Activated CD4-positive, alpha-beta T cell treated with anti-CD3 and anti-CD28 coated beads for 36 hours (primary cell): ENCODE measurements around the gene CECR2. TPM values are rescaled to one million over a fixed set of nuclear protein-coding genes. Genes with fewer than 3 reads are reported as not detected.
"Not testable (repeated sequence)": the region's sequence is repeated elsewhere in the genome, so short reads cannot be mapped to it uniquely, and the experiment has no call there.

Source experiments
- ATAC-seq: fragments of 200-7000 bp; cut with Tn5 transposase; one replicate; pipeline ENCODE4 v1.10.0; 2021; ENCODE audit warnings: mild to moderate bottlenecking, moderate library complexity
- CTCF ChIA-PET: fragments of 350-600 bp; sonication (Branson Sonifier 250); formaldehyde crosslinking; loops from one replicate; lab custom pipeline; 2021; ENCODE audit warnings: antibody characterized with exemption; lab: Charles Lee
- POLR2A ChIA-PET: fragments of 350-600 bp; sonication (Branson Sonifier 250); formaldehyde crosslinking; loops from one replicate; lab custom pipeline; 2021; ENCODE audit warnings: antibody characterized with exemption, inconsistent platforms; lab: Charles Lee
- DNase-seq: peaks from one replicate; pipeline ENCODE4 v3.0.0-alpha.2; 2020
- H3K27ac Mint-ChIP-seq: one replicate; pipeline ENCODE4 v1.8.0; 2021; ENCODE audit warnings: mixed read lengths
- H3K27me3 Mint-ChIP-seq: one replicate; pipeline ENCODE4 v1.8.0; 2021; ENCODE audit warnings: mixed read lengths
- H3K36me3 Mint-ChIP-seq: one replicate; pipeline ENCODE4 v1.8.0; 2021; ENCODE audit warnings: low read depth, mixed read lengths
- H3K4me1 Mint-ChIP-seq: one replicate; pipeline ENCODE4 v1.8.0; 2021; ENCODE audit warnings: mixed read lengths
- H3K4me3 Mint-ChIP-seq: one replicate; pipeline ENCODE4 v1.8.0; 2021; ENCODE audit warnings: mild to moderate bottlenecking, moderate library complexity, mixed read lengths
- H3K9me3 Mint-ChIP-seq: one replicate; pipeline ENCODE4 v1.8.0; 2021; ENCODE audit warnings: low read depth, mixed read lengths
- intact Hi-C, 2 experiments: fragments of 100-400 bp; cut with DNase I in 1 of 2; cut with micrococcal nuclease in 1 of 2; formaldehyde crosslinking; loops; one replicate each; pipeline versions ENCODE4 v1.14.2 to v1.15.1; 2022 to 2024; cut with DNase I, micrococcal nuclease
- total RNA-seq, 2 experiments: library from RNA; stranded (reverse); gene quantifications; one replicate each; pipeline ENCODE4 v1.2.3, GENCODE V29; 2021

The CECR2 gene
- total RNA-seq, 2 experiments from 2014 or later = 0.18 TPM; not detected in 1

- H3K36me3 Mint-ChIP-seq = no peaks in the 10 kb centered on the region
- H3K27ac Mint-ChIP-seq = no peak overlapping the region
- H3K4me3 Mint-ChIP-seq = no peak overlapping the region
- no peaks in the 10 kb centered on the region for H3K27me3 Mint-ChIP-seq
- no peaks in the 10 kb centered on the region for H3K9me3 Mint-ChIP-seq
- ChIA-PET POLR2A (no interaction called here), CTCF (interaction anchor here (0.6 kb wide), 1 partner anchor 186 kb away, joined by 3 read pairs; no protein-coding TSS in a partner anchor)
- intact Hi-C loops = no loop called here
- DNase-seq (no peak), ATAC-seq (no peak)
- H3K4me1 Mint-ChIP-seq = no peaks in the 10 kb centered on the region
Observed at GRCh38 chr22:17549655-17550054, 180.4 kb downstream of the CECR2 start.

GRCh38 chr22:17552737-17553136 is 183.5 kb downstream of the CECR2 start:
- no peaks in the 10 kb centered on the region for H3K4me1 Mint-ChIP-seq
- H3K9me3 Mint-ChIP-seq = no peaks in the 10 kb centered on the region
- no peaks in the 10 kb centered on the region for H3K36me3 Mint-ChIP-seq
- H3K4me3 Mint-ChIP-seq = no peak overlapping the region
- CTCF ChIA-PET = no interaction called here
- POLR2A ChIA-PET = no interaction called here
- no peak overlapping the region for H3K27ac Mint-ChIP-seq
- intact Hi-C loops = no loop called here
- no peak for DNase-seq
- no peaks in the 10 kb centered on the region for H3K27me3 Mint-ChIP-seq
- ATAC-seq = no peak

GRCh38 chr22:17554814-17555213 is 185.6 kb downstream of the CECR2 start:
- H3K36me3 Mint-ChIP-seq = no peaks in the 10 kb centered on the region

GRCh38 chr22:17559188-17559587 is 189.9 kb downstream of the CECR2 start:
- H3K4me1 Mint-ChIP-seq = no peaks in the 10 kb centered on the region
- H3K27ac Mint-ChIP-seq = no peak overlapping the region
- CTCF ChIA-PET = interaction anchor here (0.6 to 1.7 kb wide), 4 partner anchors 116 to 517 kb away, joined by 3 to 6 read pairs (median 3); no protein-coding TSS in a partner anchor
- no peak for ATAC-seq
- intact Hi-C loops = no loop called here
- DNase-seq = no peak
- H3K36me3 Mint-ChIP-seq = no peaks in the 10 kb centered on the region
- H3K9me3 Mint-ChIP-seq = no peaks in the 10 kb centered on the region
- POLR2A ChIA-PET = no interaction called here
- peaks cover 2% of the 10 kb centered on the region for H3K27me3 Mint-ChIP-seq
- no peak overlapping the region for H3K4me3 Mint-ChIP-seq

More at GRCh38 chr22:17554814-17555213, 185.6 kb downstream of the CECR2 start:
- DNase-seq (no peak), ATAC-seq (no peak)
- Mint-ChIP-seq H3K9me3 (no peaks in the 10 kb centered on the region), H3K4me3 (no peak overlapping the region), H3K4me1 (no peaks in the 10 kb centered on the region), H3K27me3 (peaks cover 2% of the 10 kb centered on the region), H3K27ac (no peak overlapping the region)
- ChIA-PET CTCF (interaction anchor here (0.5 to 1.0 kb wide), 2 partner anchors 35 to 53 kb away, joined by 3 read pairs; no protein-coding TSS in a partner anchor), POLR2A (no interaction called here)
- intact Hi-C loops = no loop called here

- no peaks in the 10 kb centered on the region for H3K4me1 Mint-ChIP-seq
- no peaks in the 10 kb centered on the region for H3K36me3 Mint-ChIP-seq
- ChIA-PET POLR2A (interaction anchor here (0.6 kb wide), 1 partner anchor 20 kb away, joined by 3 read pairs; no protein-coding TSS in a partner anchor), CTCF (no interaction called here)
- DNase-seq (no peak), ATAC-seq (no peak)
- peaks cover 2% of the 10 kb centered on the region for H3K27me3 Mint-ChIP-seq
- H3K9me3 Mint-ChIP-seq = no peaks in the 10 kb centered on the region
- H3K4me3 Mint-ChIP-seq = no peak within 1 kb of the TSS
- intact Hi-C loops = no loop called here
- H3K27ac Mint-ChIP-seq = no peak within 1 kb of the TSS
Observed at GRCh38 chr22:17562906-17563870, 193.9 kb downstream of the CECR2 start, which contains the start of gene SLC25A18. SLC25A18 (plus strand) TSS chr22:17563498; CDS start chr22:17579945, 16,447 bp downstream.

- Mint-ChIP-seq H3K27me3 (peaks cover 1% of the 10 kb centered on the region), H3K4me1 (no peaks in the 10 kb centered on the region), H3K27ac (no peak overlapping the region), H3K9me3 (no peaks in the 10 kb centered on the region), H3K36me3 (no peaks in the 10 kb centered on the region), H3K4me3 (no peak overlapping the region)
- ATAC-seq = no peak
- ChIA-PET POLR2A (no interaction called here), CTCF (no interaction called here)
- intact Hi-C loops = no loop called here
- no peak for DNase-seq
Observed at GRCh38 chr22:17563936-17564391, 194.7 kb downstream of the CECR2 start.

GRCh38 chr22:17566016-17566687 is 196.9 kb downstream of the CECR2 start:
- H3K27ac Mint-ChIP-seq, H3K9me3 Mint-ChIP-seq, H3K36me3 Mint-ChIP-seq, DNase-seq, H3K4me1 Mint-ChIP-seq, ATAC-seq, POLR2A ChIA-PET, intact Hi-C loops, H3K4me3 Mint-ChIP-seq: not testable (repeated sequence)
- H3K27me3 Mint-ChIP-seq = peaks cover 10% of the 10 kb centered on the region
- CTCF ChIA-PET = interaction anchor here (0.8 kb wide), 1 partner anchor 10 kb away, joined by 3 read pairs; no protein-coding TSS in a partner anchor

- Mint-ChIP-seq H3K27me3 (peaks cover 10% of the 10 kb centered on the region), H3K4me1 (no peaks in the 10 kb centered on the region), H3K27ac (no peak overlapping the region), H3K9me3 (no peaks in the 10 kb centered on the region), H3K4me3 (no peak overlapping the region), H3K36me3 (no peaks in the 10 kb centered on the region)
- ATAC-seq (no peak), DNase-seq (no peak)
- intact Hi-C loops = no loop called here
- POLR2A ChIA-PET = no interaction called here
- CTCF ChIA-PET = interaction anchor here (0.6 to 0.8 kb wide), 2 partner anchors 11 kb away, joined by 3 read pairs; no protein-coding TSS in a partner anchor
Observed at GRCh38 chr22:17566776-17567175, 197.5 kb downstream of the CECR2 start.

GRCh38 chr22:17569971-17570511 is 200.8 kb downstream of the CECR2 start:
- ATAC-seq = no peak
- DNase-seq = no peak
- ChIA-PET POLR2A (no interaction called here), CTCF (interaction anchor here (0.6 kb wide), 1 partner anchor 97 kb away, joined by 3 read pairs; no protein-coding TSS in a partner anchor)
- H3K27ac Mint-ChIP-seq = no peak overlapping the region
- H3K9me3 Mint-ChIP-seq = no peaks in the 10 kb centered on the region
- peaks cover 10% of the 10 kb centered on the region for H3K27me3 Mint-ChIP-seq
- intact Hi-C loops = no loop called here
- no peak overlapping the region for H3K4me3 Mint-ChIP-seq
- no peaks in the 10 kb centered on the region for H3K4me1 Mint-ChIP-seq
- H3K36me3 Mint-ChIP-seq = no peaks in the 10 kb centered on the region

GRCh38 chr22:17570851-17571631 is 201.8 kb downstream of the CECR2 start:
- Mint-ChIP-seq H3K27me3 (peaks cover 10% of the 10 kb centered on the region), H3K4me3 (no peak overlapping the region), H3K27ac (no peak overlapping the region), H3K36me3 (no peaks in the 10 kb centered on the region), H3K9me3 (no peaks in the 10 kb centered on the region), H3K4me1 (no peaks in the 10 kb centered on the region)
- intact Hi-C loops = no loop called here
- ChIA-PET POLR2A (no interaction called here), CTCF (no interaction called here)
- DNase-seq = no peak
- no peak for ATAC-seq
